ENCODE data around the gene KAZALD1.

The KAZALD1 gene

DNA sequence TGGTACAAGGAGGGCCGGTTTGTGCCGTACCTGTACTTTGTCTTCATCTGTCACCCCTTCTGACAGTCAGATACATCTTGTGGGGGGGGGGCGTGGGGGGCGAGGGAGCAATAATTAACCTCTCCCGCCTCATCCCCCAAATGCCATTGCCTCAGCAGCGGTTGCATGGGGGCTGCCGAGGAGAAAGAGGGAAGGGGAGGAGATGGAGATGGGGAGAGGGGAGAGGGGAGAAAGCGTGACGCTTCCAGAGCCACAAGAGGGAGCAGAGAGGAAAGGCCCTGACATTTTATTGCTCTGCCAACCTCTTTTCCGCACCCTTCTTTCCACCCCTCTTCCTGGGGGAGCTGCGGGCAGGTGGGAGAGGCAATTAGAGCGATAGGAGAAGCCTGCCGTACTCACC, 11.8 kb downstream of the KAZALD1 start:
- Mint-ChIP-seq H3K36me3 (ENCODE audit: low read depth) (no peaks in the 10 kb centered on the region), H3K27ac (no peak overlapping the region), H3K27me3 (ENCODE audit: low read depth) (peaks cover 46% of the 10 kb centered on the region), H3K4me3 (no peak overlapping the region), H3K9me3 (no peaks in the 10 kb centered on the region), H3K4me1 (ENCODE audit: low read depth) (peaks cover 2% of the 10 kb centered on the region)
- DNase-seq (ENCODE audit: low spot score) = no peak

- Mint-ChIP-seq H3K27me3 (ENCODE audit: low read depth) (peaks cover 51% of the 10 kb centered on the region), H3K27ac (no peak overlapping the region), H3K9me3 (no peaks in the 10 kb centered on the region), H3K36me3 (ENCODE audit: low read depth) (no peaks in the 10 kb centered on the region), H3K4me3 (no peak overlapping the region), H3K4me1 (ENCODE audit: low read depth) (peaks cover 2% of the 10 kb centered on the region)
- no peak for DNase-seq (ENCODE audit: low spot score)
Measured at GRCh38 chr10:101075775-101076174, 14.0 kb downstream of the KAZALD1 start.

GRCh38 chr10:101076630-101077029, 14.8 kb downstream of the KAZALD1 start:
- Mint-ChIP-seq H3K27ac (no peak overlapping the region), H3K4me1 (ENCODE audit: low read depth) (peaks cover 2% of the 10 kb centered on the region), H3K4me3 (no peak overlapping the region), H3K36me3 (ENCODE audit: low read depth) (no peaks in the 10 kb centered on the region), H3K27me3 (ENCODE audit: low read depth) (peaks cover 54% of the 10 kb centered on the region), H3K9me3 (no peaks in the 10 kb centered on the region)
- DNase-seq (ENCODE audit: low spot score) = no peak

DNA sequence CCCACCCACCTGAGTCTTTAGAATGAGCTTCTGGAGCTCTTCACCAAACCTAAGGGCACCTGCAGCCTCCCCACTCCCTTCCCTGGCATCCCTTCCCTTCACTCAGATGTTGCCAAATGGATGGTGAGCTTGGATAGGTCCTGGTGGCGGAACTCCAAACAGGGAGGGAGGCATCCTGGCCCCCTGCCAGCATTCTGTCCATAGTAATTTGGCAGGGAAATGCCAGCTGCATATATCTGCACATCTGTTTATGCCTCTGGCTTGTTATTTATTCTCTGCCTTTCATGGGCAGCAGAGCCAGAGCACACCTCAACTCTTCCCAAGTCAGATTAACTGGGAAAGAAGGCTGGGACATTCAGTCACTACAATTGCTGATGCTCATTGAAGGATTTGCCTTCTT, 18.1 kb downstream of the KAZALD1 start:
- H3K4me1 Mint-ChIP-seq (ENCODE audit: low read depth) = peaks cover 2% of the 10 kb centered on the region
- H3K27me3 Mint-ChIP-seq (ENCODE audit: low read depth) = peaks cover 40% of the 10 kb centered on the region
- no peak for DNase-seq (ENCODE audit: low spot score)
- no peaks in the 10 kb centered on the region for H3K9me3 Mint-ChIP-seq
- no peaks in the 10 kb centered on the region for H3K36me3 Mint-ChIP-seq (ENCODE audit: low read depth)
- no peak overlapping the region for H3K4me3 Mint-ChIP-seq
- H3K27ac Mint-ChIP-seq = no peak overlapping the region

DNA sequence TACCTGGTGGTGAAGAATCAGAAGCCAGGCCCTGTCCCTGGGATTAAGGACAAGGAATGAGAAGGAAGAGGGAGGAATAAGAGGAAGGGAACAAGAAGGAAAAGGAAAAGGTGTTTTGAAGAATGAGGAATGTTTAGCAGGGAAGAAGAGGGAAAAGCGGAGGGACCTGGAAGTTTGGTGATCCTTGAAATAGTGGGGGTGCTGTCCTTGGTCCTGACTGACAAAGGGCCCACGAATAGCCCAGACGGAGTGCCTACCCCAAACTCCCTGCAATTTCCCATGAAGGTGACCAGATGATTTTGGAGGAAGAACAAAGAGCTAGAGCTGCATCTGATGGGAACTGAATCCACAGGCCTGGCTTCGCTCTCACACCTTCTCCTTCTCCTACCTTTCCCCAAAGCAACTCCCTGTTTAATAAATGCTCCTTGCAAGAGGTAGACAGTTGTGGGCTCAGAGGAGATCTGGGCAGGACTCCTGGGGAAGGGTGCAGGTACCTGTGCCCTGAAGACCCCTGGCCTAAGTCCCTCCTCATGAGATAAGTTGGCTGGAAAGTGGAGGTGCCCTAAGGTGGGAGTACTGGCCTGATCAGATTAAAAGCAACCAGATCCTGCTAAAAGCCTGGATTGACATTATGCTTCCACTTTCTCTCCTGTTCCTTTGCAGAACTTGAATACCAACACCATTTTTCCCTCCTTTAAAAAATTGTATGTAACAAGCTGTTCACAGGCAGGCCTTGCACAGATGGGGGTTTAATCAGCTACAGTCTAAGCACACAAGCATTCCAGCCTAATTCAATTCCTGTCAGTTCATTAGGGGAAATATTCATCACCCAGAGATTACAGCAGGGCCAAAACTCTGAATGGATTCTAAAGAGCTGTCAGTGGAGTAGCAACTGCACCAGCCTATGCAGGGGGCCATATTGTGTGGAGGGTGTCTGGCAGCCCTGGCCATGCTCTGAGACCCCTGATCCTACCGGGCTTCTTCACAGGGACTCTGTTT, 19.4 kb downstream of the KAZALD1 start:
- H3K4me3 Mint-ChIP-seq = no peak overlapping the region
- no peaks in the 10 kb centered on the region for H3K36me3 Mint-ChIP-seq (ENCODE audit: low read depth)
- peaks cover 31% of the 10 kb centered on the region for H3K27me3 Mint-ChIP-seq (ENCODE audit: low read depth)
- no peak overlapping the region for H3K27ac Mint-ChIP-seq
- no peak for DNase-seq (ENCODE audit: low spot score)
- no peaks in the 10 kb centered on the region for H3K9me3 Mint-ChIP-seq
- no peaks in the 10 kb centered on the region for H3K4me1 Mint-ChIP-seq (ENCODE audit: low read depth)

DNA sequence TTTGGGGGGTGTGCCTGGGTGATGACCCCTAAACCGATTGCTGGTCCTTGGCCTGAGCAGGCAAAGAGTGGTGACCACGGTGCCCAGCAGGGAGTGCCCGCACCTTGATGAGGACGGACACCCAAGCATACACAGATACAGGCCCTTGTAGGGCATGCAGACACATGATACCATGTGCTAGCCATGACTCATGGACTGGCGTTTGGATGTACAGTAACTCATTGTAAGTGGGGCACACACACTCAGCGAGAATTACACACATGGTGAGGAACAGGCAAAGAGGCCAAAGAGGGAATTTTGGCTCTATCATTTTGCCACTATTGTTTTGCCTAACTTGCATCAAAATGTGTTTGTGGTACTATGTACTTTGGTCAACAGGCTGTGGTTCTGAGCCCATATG, 24.1 kb downstream of the KAZALD1 start:
- no peak for DNase-seq (ENCODE audit: low spot score)
- Mint-ChIP-seq H3K4me1 (ENCODE audit: low read depth) (no peaks in the 10 kb centered on the region), H3K36me3 (ENCODE audit: low read depth) (no peaks in the 10 kb centered on the region), H3K4me3 (no peak overlapping the region), H3K9me3 (no peaks in the 10 kb centered on the region), H3K27me3 (ENCODE audit: low read depth) (peaks cover 50% of the 10 kb centered on the region), H3K27ac (no peak overlapping the region)

DNA sequence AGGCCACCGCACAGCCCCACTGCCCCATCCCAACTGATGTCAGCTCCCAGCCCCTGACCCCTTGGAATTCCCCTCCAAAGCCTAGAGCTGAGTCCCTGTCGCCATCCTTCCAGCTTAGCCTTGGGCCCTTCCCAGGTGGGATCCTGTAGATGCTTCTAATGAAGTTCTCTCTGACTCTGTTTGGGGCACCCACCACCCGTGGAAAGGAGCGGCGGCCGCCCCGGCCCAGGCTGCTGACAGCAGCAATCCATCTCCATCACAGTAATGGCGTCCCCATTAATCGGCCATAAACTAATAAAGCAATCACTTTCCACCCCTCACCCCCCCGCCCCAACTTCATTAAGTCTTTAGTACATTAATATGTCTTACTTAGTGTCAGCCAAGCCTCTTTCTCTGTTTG, 25.6 kb downstream of the KAZALD1 start:
- Mint-ChIP-seq H3K9me3 (no peaks in the 10 kb centered on the region), H3K27me3 (ENCODE audit: low read depth) (peaks cover 54% of the 10 kb centered on the region), H3K4me3 (no peak overlapping the region), H3K27ac (no peak overlapping the region), H3K36me3 (ENCODE audit: low read depth) (no peaks in the 10 kb centered on the region), H3K4me1 (ENCODE audit: low read depth) (no peaks in the 10 kb centered on the region)
- no peak for DNase-seq (ENCODE audit: low spot score)

DNA sequence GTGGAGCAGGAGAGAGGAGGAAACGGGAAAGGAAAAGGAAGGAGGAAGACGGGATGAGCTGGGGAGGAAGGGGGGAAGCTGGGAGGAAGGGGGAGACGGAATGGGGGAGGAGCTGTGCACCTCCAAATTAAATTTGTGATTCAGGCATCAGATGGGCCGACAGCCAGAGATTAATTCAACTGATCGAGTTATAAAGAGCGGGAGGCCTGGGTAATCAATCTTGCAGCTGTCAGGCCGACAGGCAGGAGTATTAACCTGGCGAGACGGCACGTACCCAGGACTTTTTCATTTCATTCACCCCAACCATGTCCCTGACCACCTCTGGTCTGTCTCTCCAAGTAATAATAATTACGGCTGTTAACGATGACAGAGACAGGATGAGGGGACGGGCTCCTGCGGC, 26.2 kb downstream of the KAZALD1 start:
- DNase-seq (ENCODE audit: low spot score) = no peak
- Mint-ChIP-seq H3K9me3 (no peaks in the 10 kb centered on the region), H3K4me3 (no peak overlapping the region), H3K27ac (no peak overlapping the region), H3K4me1 (ENCODE audit: low read depth) (no peaks in the 10 kb centered on the region), H3K36me3 (ENCODE audit: low read depth) (no peaks in the 10 kb centered on the region), H3K27me3 (ENCODE audit: low read depth) (peaks cover 55% of the 10 kb centered on the region)

GRCh38 chr10:101089520-101090299, 27.9 kb downstream of the KAZALD1 start:
- Mint-ChIP-seq H3K27me3 (ENCODE audit: low read depth) (peaks cover 52% of the 10 kb centered on the region), H3K4me3 (no peak overlapping the region), H3K36me3 (ENCODE audit: low read depth) (no peaks in the 10 kb centered on the region), H3K9me3 (no peaks in the 10 kb centered on the region), H3K27ac (no peak overlapping the region), H3K4me1 (ENCODE audit: low read depth) (no peaks in the 10 kb centered on the region)
- DNase-seq (ENCODE audit: low spot score) = no peak

GRCh38 chr10:101090597-101090996, 28.8 kb downstream of the KAZALD1 start:
- H3K27ac Mint-ChIP-seq = no peak overlapping the region
- peaks cover 50% of the 10 kb centered on the region for H3K27me3 Mint-ChIP-seq (ENCODE audit: low read depth)
- DNase-seq (ENCODE audit: low spot score) = no peak
- no peaks in the 10 kb centered on the region for H3K36me3 Mint-ChIP-seq (ENCODE audit: low read depth)
- no peaks in the 10 kb centered on the region for H3K4me1 Mint-ChIP-seq (ENCODE audit: low read depth)
- H3K9me3 Mint-ChIP-seq = no peaks in the 10 kb centered on the region
- H3K4me3 Mint-ChIP-seq = no peak overlapping the region

DNA sequence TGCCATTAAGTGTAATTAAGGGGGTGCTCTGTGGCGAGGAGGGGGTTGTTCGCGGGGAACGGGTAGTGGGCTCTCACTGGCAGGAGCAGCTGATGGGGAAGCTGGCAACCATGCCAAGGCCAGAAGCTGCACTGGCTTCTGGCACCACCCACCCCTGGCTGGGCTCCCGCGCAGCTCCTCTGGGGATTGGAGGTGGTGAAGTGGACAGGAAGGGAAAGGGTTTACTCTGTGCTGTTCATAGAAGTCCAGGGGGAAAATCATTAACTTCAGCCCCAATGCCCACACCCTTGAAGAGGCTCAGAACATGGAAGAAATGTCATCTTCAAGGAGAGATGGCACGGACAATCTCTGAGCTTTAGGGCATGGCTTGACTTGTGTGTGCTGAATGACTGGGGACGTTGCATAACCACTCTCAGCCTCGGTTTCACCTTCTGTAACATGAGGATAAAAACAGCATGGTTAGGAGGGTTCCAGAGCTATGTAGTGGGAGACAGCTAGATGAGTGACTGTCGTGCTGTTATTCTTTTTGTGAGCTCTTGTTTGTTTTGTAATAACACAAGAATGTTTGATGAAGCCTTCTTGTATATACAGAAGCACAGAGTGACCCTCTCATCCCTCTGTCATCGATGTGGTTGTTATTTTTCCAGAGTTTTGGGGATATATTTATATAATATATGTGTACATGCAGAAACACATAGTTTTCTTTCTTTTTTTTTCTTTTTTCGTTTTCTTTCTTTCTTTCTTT, 29.9 kb downstream of the KAZALD1 start:
- Mint-ChIP-seq H3K4me1 (ENCODE audit: low read depth) (no peaks in the 10 kb centered on the region), H3K36me3 (ENCODE audit: low read depth) (no peaks in the 10 kb centered on the region), H3K27ac (no peak overlapping the region), H3K27me3 (ENCODE audit: low read depth) (peaks cover 43% of the 10 kb centered on the region), H3K4me3 (no peak overlapping the region), H3K9me3 (no peaks in the 10 kb centered on the region)
- DNase-seq (ENCODE audit: low spot score) = no peak

GRCh38 chr10:101092881-101093354, 31.1 kb downstream of the KAZALD1 start:
- H3K9me3 Mint-ChIP-seq = no peaks in the 10 kb centered on the region
- DNase-seq (ENCODE audit: low spot score) = no peak
- no peaks in the 10 kb centered on the region for H3K4me1 Mint-ChIP-seq (ENCODE audit: low read depth)
- H3K4me3 Mint-ChIP-seq = no peak overlapping the region
- H3K27ac Mint-ChIP-seq = no peak overlapping the region
- H3K36me3 Mint-ChIP-seq (ENCODE audit: low read depth) = no peaks in the 10 kb centered on the region
- H3K27me3 Mint-ChIP-seq (ENCODE audit: low read depth) = peaks cover 32% of the 10 kb centered on the region

DNA sequence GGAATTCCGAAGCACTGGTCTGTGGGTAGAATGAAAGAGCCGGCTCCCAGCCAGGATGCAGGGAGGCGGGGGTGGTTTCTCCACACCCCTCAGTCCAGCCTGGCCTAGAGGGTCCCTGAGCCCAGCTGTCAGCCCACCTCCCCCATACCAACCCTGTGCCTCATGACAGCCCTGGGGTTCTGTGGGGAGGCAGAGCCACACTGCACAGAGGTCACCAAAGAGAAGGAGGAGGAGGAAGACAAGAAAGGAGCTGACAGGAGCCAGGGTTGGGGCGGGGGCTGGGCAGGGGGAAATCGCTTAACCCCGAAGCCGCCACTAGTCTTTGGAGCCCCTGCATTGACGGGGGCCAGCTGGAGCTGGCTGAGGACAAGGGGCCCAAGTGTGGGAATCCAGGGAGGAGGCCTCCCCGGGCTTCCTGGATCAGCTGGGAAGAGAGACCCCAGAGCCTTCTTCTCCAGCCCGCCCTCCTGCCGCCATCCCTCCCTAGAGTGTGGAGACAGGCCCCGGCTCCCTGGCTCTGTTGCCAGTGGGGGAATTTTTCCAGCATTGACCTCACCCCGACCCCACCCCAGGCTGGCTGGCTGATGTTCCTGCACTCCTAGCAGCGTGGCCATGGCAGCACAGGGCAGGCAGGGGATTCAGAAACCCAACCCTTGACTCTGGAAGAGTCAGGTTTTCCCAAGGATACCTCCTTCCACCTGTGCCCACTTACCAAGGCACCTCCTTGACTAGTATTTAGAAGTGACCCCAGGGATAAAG, 32.5 kb downstream of the KAZALD1 start:
- Mint-ChIP-seq H3K4me3 (no peak overlapping the region), H3K4me1 (ENCODE audit: low read depth) (no peaks in the 10 kb centered on the region), H3K27me3 (ENCODE audit: low read depth) (peaks cover 20% of the 10 kb centered on the region), H3K9me3 (no peaks in the 10 kb centered on the region), H3K27ac (no peak overlapping the region), H3K36me3 (ENCODE audit: low read depth) (no peaks in the 10 kb centered on the region)
- no peak for DNase-seq (ENCODE audit: low spot score)
